NK-92 (cell line): ENCODE measurements around the gene FNDC3B.

Experiments used
- DNase-seq: peaks from one replicate; lab custom pipeline; 2025; ENCODE audit not compliant: unreplicated experiment; lab: John Stamatoyannopoulos, UW

The FNDC3B gene

DNA sequence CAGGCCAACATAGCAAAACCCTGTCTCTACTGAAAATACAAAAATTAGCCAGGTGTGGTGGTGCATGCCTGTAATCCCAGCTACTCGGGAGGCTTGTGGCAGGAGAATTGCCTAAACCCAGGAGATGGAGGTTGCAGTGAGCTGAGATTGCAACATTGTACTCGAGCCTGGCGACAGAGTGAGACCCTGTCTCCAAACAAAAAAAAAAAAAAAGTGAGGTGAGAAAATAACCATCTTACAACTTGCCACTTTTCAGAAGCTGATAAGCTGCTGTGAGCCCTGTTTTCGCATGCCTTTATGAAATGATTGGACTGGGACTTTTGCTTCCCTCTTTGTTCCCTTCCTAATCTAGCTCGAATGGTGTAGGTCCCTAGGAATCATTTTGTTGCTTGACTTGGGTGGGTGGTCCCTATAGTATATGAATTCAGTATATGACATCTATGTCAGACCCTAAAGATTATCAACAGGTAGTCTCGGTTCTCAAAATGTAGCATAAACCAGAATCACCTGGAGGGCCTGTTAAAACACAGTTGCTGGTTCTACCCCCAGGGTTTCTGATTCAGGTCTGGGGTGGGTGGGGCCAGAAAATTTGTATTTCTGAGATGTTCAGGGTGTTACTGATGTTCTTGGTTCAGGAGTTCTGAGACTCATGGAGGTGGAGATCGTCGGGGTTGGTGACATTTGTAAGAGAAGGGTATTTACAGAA is 107.9 kb downstream of the FNDC3B start:
- no peak for DNase-seq

DNA sequence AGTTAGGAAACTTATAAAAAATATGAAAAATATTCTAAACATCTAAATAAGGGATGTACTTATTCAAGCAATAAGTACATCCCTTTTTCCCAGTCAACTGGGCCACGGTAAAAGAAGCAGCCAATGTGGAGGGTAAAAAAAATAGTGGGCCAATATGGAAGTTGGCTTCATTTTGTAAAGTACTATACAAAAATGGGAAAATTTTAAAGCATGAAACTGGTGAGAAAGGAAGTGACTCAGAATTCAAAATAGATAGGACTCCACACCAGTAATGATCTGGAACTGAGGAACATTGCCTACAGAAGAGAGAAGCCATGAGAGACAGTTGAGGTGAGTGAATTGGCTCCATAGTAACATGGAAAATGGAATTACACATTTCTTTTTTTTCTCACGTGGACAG is 108.9 kb downstream of the FNDC3B start:
- no peak for DNase-seq

DNA sequence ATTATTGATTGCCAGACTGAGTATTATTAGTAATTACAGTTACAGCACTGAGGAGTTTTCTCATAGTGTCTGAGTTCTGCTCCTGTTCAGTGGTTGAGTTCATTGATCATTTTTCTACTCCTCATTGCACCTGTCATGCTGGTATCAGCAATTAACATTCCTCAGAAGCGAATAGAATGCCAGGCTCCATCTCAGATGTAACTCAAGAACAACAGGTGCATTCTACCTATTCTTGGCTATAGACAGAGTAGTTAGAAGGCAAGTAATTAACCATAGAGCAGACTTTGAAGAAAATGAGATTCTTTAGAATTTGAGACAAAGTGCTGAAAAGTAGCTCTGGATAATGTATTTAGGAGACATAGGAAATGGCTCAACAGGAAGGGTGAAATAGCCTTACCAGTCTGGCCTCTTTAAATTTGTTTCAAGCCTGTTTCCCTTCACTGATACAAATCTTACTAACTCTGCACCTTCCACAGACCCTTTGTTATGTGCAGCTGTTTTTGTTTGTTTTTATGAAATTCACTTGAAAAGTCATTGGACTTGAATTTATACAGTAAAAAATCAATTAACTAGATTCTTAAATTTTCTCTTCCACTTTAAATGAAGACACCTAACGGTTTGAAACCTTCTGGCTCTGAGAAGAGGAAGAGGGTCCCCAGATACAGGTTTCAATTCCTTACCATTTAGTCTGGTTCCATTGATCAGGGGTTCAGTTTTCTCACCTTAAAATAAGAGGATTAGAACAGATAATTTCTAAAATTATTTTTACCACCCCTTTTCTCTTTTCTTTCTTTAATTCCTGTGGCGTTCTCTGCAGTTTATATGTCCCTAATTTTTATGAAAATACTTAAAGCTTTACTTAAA is 109.6 kb downstream of the FNDC3B start:
- no peak for DNase-seq

DNA sequence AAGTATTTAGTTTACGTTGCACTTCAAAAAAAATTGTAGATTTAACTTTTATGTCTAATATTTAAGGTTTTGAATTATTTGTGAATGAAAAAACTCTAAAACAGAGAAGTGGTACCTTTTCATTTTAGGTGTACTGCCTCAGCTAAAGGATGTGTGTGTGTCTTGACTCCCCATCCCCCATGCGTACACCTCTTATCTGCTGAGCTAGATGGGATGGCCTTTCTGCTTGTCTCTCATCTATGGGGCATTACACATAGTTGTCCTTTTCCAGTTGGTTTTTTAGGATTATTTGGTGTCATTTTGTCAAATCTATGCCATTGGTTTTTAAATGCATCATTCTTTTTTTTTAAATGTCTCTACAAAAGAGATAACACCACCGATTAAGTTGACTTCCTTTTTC is 110.9 kb downstream of the FNDC3B start:
- DNase-seq: no peak

DNA sequence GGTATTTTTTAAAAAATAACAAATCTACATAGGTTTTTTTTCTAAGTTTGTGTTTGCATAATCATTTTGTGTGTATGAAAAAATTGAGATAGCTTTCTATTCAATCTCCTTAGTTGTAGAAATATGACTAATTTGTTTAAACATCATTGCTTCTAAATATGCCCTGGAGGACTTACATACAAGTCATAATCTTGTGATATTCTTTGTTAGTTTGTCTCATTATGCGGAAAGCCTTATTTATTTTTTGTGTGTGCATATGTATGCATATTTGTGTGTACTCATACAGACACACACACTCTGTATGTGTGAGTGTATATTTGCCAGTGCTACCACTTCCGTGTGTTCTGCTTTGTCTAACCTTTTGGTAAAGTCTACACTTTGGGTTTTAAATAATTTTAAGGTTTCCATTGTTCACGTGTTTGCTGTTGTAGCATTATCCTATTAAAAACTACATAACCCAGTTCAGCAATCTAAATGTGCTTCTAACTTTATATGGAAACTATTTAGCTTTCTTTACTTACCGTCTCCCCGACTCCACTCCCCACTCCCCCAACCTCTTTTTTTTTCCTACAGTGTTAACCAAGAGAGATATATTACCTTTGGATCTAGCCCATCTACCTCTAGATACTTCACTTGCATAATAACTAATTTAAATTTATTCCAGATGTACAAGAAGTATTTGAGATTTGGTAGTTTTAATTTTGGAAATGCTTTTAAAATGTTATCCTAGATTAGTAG is 111.7 kb downstream of the FNDC3B start:
- no peak for DNase-seq

DNA sequence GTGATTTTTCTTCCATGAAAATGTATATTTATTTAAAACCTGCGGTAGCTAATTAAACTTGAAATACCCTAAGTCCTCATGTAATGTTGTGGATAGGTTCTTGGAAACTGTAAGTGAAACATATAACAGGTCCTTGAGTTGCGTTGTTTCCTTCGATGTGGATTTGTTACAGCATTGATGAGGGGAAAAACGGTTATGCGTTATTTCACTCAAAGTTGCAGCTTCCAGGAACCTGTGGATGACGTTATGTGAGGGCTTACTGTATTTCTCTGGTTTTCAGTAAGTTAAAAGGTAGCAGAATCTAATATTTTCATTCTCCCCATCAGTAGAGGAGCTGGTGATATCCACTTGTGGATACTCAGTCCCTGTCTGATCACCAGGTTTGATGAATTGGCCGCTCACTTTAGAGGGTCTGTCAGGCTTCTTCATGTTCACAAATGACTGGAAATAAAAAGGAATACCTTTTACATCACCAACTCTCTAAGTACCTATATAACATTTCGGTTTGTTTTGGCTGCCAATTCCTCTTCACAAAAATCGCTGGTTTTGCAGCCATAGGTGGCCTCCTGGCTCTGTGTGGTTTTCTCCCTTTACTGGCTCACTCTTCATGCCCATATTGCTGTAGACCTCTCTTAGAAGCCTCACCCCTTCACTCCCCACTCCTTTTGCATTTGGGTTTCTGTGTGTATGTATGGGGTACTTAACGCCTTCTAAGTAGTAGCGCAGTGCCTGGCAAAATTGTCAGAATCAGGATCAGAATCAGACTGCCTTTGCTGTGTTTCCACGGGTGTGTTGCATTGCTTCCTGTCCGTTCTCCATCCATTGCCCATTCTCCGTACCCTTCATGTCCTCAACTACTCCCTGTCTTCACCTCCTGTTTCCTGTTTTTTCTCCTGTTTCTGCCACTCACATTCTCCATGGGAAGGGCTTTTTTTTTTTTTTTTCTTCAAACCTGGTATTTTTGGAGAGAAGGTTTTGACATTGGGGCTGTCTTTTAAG is 112.6 kb downstream of the FNDC3B start:
- DNase-seq: no peak

DNA sequence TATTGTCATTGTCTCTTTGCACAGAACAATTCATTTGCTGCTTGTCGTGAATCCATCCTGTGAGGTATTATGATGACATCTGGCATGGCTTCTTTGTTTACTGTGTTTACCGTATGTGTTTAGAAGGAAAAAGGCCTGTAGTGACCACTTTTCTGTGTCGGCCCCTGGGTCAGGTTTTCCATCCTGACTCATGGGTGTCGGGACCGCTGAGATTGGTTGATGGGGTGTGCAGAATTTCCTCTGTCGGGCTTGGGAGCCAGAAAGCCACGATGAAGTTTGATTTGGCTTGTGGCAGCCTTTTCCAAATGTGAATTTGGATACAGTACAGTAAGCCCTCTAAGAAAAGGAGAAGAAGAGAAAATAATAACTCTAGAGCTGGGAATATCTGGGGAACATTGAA is 113.5 kb downstream of the FNDC3B start:
- no peak for DNase-seq

DNA sequence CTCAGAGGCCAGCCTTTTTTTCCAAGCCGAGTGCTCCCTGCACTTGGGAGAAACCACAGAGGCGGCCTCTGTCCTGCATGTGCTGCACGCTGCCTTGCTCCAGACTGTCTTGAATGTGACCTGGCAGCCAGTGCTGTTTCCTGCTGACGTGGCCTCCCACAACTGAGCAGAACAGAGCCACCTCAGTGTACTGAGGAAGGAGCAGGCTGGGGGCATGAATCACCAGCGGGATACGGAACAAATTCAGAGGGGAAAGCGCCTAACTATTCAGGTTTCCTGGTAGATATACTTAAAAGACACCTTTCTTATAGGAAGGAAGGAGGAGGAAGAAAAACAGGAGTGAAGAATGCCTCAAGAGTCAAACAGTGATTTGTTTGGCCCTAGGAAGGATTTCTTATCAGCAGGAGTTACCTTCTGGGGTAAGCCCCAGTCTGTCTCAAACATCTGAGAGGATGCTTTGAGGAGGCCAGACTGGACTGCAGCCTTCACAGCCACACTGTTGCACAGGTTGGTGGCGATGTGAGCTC is 114.0 kb downstream of the FNDC3B start:
- DNase-seq: no peak

DNA sequence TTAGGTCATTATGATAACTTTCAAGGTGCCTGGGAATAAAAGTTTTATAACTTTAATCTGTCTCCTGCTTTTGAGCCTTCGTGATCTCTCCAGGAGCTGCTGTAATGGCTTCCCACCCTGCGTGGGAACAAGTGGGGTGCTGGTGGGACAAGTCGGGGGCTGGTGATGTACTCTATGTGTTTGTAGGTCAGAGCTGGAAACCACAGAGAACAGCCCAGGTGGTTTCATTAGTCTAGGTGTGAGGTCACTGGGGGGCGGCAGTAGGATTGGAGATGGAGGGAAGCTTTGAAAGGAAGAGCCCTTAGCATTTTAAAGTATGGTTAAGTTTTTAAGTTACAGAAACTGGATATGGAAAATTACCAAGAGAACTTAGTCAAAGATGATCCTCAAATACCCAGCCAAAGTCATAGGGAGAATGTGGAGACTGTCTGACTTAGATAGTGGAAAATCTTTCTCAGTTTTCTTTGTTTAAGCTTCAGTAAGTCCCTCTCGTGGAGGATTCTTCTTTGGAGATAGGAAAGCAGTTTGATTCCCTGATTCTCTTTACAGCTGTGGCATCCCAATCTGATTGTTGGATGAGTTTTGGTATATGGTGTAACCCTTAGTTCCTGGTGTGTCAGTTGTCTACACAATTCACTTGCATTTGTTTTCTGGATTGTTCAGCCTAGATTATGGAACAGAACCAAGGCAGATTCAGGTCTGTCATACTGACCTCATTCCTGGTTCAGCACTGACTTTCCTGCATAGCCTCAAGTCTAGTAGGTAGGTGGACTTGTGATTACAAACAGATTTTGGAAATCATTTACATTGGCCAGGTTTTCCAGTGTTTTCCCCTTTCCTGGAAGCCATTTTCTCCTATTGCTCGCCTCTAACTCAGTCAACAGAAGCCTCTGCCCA is 115.6 kb downstream of the FNDC3B start:
- no peak for DNase-seq

DNA sequence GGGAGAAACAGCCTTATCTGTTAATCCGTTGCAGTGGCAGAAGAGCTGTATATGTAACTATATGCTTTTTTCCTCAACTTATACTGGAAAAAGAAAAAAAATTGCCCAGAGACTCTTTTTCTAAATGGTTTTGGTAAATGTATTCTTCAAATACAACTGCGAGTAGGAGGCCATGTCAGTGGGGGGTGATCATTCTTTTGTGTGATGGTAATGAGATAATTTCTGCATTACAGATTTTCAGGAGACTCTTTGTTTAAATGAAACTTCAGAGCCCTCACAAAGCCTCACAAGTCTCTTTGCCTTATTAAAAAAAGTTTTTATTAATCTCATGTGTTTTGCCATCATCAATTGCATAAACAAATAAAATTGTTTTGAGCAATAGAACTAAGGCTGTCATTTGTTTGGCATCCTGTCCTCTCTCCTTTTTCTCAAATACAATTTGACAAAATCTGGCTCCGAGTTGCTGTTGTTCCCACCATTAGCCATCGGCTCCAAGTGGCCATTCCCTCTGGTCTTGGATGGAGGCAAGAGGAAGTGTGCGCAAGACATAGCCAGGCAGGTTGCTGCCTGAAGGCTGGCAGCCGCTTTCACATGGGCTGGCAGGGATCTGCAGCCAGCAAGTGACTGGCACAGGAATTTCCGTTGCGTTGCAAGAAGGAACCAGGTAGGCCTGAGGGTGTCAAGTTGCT is 116.7 kb downstream of the FNDC3B start:
- DNase-seq: no peak

DNA sequence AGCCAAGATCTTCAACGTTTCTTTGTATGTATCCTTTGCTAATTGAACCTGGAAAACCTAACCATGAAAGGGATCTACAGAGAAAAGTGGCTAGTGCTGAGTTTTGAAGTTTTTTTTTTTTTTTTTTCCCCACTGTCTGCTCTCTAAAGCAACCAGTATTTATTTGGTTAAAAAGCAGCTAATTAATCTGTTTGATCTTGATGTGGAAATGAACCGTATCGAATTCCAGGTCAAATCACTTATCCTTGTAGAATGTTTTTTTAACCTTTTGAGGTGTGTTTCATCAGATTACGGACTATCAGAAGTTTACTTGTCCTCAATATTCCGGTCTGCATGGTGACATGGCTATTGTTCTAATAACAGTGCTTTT is 117.2 kb downstream of the FNDC3B start:
- DNase-seq: no peak

DNA sequence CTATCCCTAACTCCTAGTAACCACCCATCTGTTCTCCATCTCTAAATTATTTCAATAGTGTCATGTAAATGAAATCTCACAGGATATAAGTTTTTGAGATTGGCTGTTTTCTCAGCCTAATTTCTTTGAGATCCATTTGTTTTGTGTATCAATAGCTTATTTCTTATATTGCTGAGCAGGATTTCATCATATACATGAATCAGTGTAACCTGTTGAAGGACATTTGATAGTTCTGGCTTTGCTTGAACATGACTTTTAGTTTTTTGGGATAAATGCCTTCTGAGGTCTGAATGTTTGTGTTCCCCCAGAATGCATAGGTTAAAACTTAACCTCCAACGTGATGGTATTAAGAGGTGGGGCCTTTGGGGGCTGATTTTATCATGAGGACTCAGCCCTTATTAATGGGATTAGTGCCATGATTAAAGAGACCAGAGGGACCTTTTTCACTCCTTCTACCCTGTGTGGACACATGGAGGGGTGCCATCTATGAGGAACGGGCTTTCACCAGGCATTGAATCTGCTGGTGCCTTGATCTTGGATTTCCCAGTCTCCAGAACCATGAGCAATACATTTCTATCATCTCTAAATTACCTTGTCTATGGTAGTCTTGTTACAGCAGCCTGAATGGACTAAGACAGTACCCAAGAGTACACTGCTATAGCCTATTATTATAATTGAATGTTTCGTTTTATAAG is 118.3 kb downstream of the FNDC3B start:
- DNase-seq: no peak

DNA sequence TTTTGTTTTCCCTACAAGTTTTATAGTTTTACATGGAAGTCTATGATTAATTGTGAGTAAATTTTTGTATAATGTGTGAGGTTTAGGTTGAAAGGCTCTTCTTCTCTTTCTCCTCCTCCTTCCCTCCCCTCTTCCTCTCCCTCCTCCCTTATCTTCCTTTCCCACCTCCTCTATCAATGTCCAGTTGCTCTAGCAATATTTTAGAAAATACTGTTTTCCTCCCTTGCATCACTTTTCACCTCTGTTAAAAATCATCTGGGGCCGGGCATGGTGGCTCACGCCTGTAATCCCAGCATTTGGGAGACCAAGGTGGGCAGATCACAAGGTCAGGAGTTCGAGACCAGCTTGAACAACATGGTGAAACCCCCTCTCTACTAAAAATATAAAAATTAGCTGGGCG is 119.4 kb downstream of the FNDC3B start:
- DNase-seq: no peak

DNA sequence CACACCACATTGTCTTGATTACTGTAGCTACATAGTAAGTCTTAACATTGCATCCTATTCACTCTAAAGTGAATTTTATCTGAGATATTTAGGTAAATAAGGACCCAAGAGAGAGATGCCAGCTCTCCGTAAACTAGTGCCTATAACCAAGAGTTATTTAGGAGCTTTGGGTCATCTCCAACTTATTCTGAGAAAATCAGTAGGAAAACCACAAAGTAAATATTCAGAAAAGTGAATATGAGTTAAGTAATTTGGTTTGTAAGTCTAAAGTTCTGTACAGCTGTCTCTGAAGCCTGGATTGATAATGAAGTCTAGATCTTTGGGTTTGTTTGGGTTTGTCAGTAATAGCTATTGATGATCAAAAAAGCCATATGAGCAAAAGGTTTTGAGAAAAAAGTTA is 120.0 kb downstream of the FNDC3B start:
- DNase-seq: no peak

DNA sequence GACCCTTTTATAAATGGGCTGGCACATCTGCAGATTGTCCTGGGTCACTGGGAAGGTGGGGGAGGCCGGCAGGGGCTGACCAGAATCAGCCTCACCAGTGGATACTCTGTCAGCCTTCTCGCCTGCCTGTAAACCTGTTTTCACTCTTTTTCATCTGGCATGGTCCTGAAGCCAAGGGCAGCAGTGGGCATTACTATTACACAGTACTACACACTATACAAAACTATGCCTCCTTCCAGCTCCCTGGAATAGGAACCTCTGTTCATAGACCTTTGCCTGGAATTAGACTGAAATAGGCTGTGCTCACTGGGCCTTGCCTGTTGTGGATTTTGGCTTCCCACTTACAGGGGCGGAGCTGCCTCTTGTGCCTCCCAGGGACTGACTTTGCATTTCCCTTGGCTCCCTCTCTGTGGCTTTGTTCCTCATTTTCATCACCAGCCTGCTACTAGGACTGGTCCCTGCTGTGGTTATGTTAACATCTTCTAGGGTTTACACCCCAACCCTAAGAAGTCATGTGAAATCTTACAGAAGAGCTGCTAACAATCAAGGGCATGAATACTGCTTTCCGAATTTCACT is 120.7 kb downstream of the FNDC3B start:
- no peak for DNase-seq

DNA sequence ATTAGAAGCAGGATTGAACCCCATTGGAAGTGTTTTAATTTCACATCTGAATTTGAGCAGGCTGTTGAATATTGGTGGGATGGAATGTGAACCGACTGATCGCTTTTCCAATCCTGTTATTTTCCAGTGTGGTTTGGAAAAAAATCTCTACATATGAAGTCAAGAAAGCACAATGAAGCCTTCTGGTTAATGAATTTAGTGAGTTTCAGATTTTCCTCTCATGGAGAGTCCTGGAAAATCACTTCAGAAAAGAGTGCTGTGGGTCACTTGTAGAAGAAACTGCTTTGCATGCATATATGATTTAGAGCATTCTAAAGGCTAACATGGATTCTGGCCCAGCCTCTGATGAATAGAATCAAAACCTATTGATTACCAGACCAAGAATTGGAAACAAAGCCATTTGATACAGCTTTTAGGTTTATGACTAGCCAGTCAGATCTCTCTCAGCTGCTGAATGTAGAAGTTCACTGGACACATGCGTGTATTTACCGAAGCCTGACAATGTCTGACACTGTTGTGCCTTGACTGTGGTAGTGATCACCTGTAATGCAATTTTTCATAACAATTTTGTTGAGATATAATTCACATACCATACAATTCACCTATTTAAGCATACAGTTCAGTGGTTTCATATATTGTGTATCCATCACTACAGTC is 121.9 kb downstream of the FNDC3B start:
- DNase-seq: no peak

DNA sequence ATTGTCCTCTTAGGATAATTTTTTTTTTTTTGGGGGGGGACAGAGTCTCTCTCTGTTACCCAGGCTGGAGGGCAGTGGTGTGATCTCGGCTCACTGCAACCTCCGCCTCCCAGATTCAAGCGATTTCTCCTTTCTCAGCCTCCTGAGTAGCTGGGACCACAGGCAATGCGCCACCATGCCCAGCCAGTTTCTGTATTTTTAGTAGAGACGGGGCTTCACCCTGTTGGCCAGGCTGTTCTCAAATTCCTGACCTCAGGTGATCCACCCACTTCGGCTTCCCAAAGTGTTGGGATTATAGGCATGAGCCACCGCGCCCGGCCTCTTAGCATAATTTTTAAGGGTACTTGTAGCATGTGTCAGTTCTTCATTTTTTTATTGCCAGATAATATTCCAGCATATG is 122.6 kb downstream of the FNDC3B start:
- DNase-seq: no peak
